Measurements from ENCODE around the gene CBARP.

Gene CBARP

GRCh38 chr19:1227304-1228054, 10.3 kb downstream of the CBARP start:
- DNase-seq (ENCODE audit: low read depth in 2 of 2), result no peak

GRCh38 chr19:1226522-1227303, 11.1 kb downstream of the CBARP start:
- DNase-seq (ENCODE audit: low read depth in 2 of 2), result no peak

- DNase-seq (ENCODE audit: low read depth in 2 of 2), result no peak
Observed at GRCh38 chr19:1226227-1226518, 11.6 kb downstream of the CBARP start.

GRCh38 chr19:1225440-1226226, 12.2 kb downstream of the CBARP start:
- DNase-seq (ENCODE audit: low read depth in 2 of 2), result no peak

- DNase-seq (ENCODE audit: low read depth in 2 of 2), result no peak
Observed at GRCh38 chr19:1224847-1225246, 13.0 kb downstream of the CBARP start.

GRCh38 chr19:1224047-1224825, 13.6 kb downstream of the CBARP start:
- DNase-seq (ENCODE audit: low read depth in 2 of 2), result no peak

GRCh38 chr19:1223018-1223855, 14.6 kb downstream of the CBARP start:
- no peak for DNase-seq (ENCODE audit: low read depth in 2 of 2)

GRCh38 chr19:1222394-1222793, 15.4 kb downstream of the CBARP start:
- no peak for DNase-seq (ENCODE audit: low read depth in 2 of 2)

- no peak for DNase-seq (ENCODE audit: low read depth in 2 of 2)
Observed at GRCh38 chr19:1221904-1222255, 15.9 kb downstream of the CBARP start.

- no peak for DNase-seq (ENCODE audit: low read depth in 2 of 2)
Observed at GRCh38 chr19:1220976-1221903, 16.6 kb downstream of the CBARP start.

- no peak for DNase-seq (ENCODE audit: low read depth in 2 of 2)
Observed at GRCh38 chr19:1220477-1220930, 17.3 kb downstream of the CBARP start.

GRCh38 chr19:1219786-1220476, 17.9 kb downstream of the CBARP start:
- DNase-seq (ENCODE audit: low read depth in 2 of 2), result no peak

- no peak for DNase-seq (ENCODE audit: low read depth in 2 of 2)
Observed at GRCh38 chr19:1218751-1219567, 18.8 kb downstream of the CBARP start.

GRCh38 chr19:1217366-1217765, 20.4 kb downstream of the CBARP start:
- DNase-seq (ENCODE audit: low read depth in 2 of 2), result no peak

GRCh38 chr19:1216756-1217155, 21.0 kb downstream of the CBARP start:
- DNase-seq (ENCODE audit: low read depth in 2 of 2), result no peak

GRCh38 chr19:1214862-1215731, 22.7 kb downstream of the CBARP start:
- DNase-seq (ENCODE audit: low read depth in 2 of 2), result no peak

GRCh38 chr19:1214299-1214861, 23.4 kb downstream of the CBARP start:
- DNase-seq (ENCODE audit: low read depth in 2 of 2), result no peak
